ENCODE results near the gene TECTA. TPM values are rescaled to one million over a fixed set of nuclear protein-coding genes. Genes with fewer than 3 reads are reported as not detected.

Gene TECTA
- total RNA-seq, 4 donors from 2014 or later: 1.3 to 6.4 (median 3.3) TPM

GRCh38 chr11:121099364-121099763 lies 1.7 kb upstream of the TECTA start:
- H3K27ac ChIP-seq: no peak overlapping the region
- H3K4me3 ChIP-seq (replicated peaks in 1 of 3): no peak overlapping the region
- TF ChIP-seq CTCF (IDR thresholded peaks at IDR 0.05) (no peak), POLR2A (IDR thresholded peaks at IDR 0.05) (no peak)
- 94 to 97% methylated on average over 4 of the region's 4 CpGs for WGBS, 2 donors
- H3K36me3 ChIP-seq: no peaks in the 10 kb centered on the region
- intact Hi-C loops (cut with DNase I): no loop called here
- no peaks in the 10 kb centered on the region for H3K9me3 ChIP-seq
- H3K4me1 ChIP-seq: no peaks in the 10 kb centered on the region
- DNase-seq: no peak
- H3K27me3 ChIP-seq: no peaks in the 10 kb centered on the region

DNA sequence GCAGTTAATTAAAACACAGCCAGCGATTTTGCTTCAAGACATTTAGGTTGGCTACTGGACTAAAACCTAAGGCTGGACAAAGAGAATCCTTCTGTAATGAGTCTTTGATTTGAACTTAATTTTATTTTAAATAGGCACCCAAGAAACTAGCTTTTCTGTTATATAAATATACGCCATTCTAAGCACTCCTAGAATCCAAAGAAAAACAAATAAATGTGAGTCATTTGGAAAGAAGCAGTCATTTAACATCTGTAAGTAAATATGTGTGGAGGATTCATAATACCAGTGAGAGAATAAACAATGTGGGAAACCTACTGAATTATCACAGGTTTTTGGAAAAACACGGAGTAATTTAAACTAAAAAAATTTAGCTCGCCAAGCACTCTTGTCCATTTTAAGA lies 1.2 kb upstream of the TECTA start:
- no peaks in the 10 kb centered on the region for H3K36me3 ChIP-seq
- H3K27me3 ChIP-seq: no peaks in the 10 kb centered on the region
- H3K4me1 ChIP-seq: no peaks in the 10 kb centered on the region
- intact Hi-C loops (cut with DNase I): no loop called here
- H3K9me3 ChIP-seq: no peaks in the 10 kb centered on the region
- no peak for DNase-seq
- TF ChIP-seq CTCF (IDR thresholded peaks at IDR 0.05) (no peak), POLR2A (IDR thresholded peaks at IDR 0.05) (no peak)
- no peak overlapping the region for H3K4me3 ChIP-seq (replicated peaks in 1 of 3)
- WGBS, 2 donors: 81 to 83% methylated on average over 4 of the region's 4 CpGs
- no peak overlapping the region for H3K27ac ChIP-seq

DNA sequence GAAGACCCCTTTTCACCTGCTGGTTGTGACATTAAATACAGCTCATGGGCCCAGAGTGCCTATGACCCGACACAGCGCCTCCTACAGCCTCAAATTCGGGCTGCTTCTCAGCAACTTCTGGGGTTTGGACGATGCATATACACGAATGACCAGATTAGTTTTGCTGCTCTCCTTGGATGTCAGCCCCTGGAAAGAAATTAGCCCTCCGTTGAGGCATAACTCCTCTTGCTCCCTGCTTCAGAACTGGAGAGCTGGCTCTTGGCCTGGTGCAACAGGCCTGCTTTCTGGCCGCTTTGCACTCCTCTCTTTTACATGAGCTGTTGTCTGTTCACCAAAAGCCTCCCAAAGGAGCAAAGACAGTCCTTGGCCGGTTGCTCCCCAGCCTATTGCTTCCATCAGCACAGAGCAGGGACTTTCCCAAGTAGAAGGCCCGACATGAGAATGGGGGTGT lies 3.3 kb downstream of the TECTA start:
- peak overlapping the region in 1 of 3 donors; percentile 10 for H3K27ac ChIP-seq
- DNase-seq: no peak
- intact Hi-C loops (cut with DNase I): no loop called here
- no peaks in the 10 kb centered on the region for H3K27me3 ChIP-seq
- no peaks in the 10 kb centered on the region for H3K4me1 ChIP-seq
- H3K9me3 ChIP-seq: no peaks in the 10 kb centered on the region
- TF ChIP-seq CTCF (IDR thresholded peaks at IDR 0.05) (no peak), POLR2A (IDR thresholded peaks at IDR 0.05) (no peak)
- no peaks in the 10 kb centered on the region for H3K36me3 ChIP-seq
- no peak overlapping the region for H3K4me3 ChIP-seq (replicated peaks in 1 of 3)
- WGBS, 2 donors: 71 to 75% methylated on average over 9 of the region's 9 CpGs

GRCh38 chr11:121105063-121105480 lies 4.0 kb downstream of the TECTA start:
- Histone ChIP-seq H3K27me3 (no peaks in the 10 kb centered on the region), H3K4me1 (no peaks in the 10 kb centered on the region), H3K4me3 (replicated peaks in 1 of 3) (no peak overlapping the region), H3K27ac (peak overlapping the region in 1 of 3 donors; percentile 10), H3K9me3 (no peaks in the 10 kb centered on the region), H3K36me3 (no peaks in the 10 kb centered on the region)
- peak; percentile 4 to 16 for DNase-seq
- WGBS, 2 donors: 47 to 55% methylated on average over 4 of the region's 4 CpGs
- TF ChIP-seq POLR2A (IDR thresholded peaks at IDR 0.05) (no peak), CTCF (IDR thresholded peaks at IDR 0.05) (no peak)
- intact Hi-C loops (cut with DNase I): no loop called here

- no peaks in the 10 kb centered on the region for H3K9me3 ChIP-seq
- no peak for TF ChIP-seq CTCF (IDR thresholded peaks at IDR 0.05)
- TF ChIP-seq POLR2A (IDR thresholded peaks at IDR 0.05): no peak
- H3K27ac ChIP-seq: no peak overlapping the region
- DNase-seq: no peak
- H3K4me1 ChIP-seq: no peaks in the 10 kb centered on the region
- H3K36me3 ChIP-seq: no peaks in the 10 kb centered on the region
- H3K27me3 ChIP-seq: no peaks in the 10 kb centered on the region
- no peak overlapping the region for H3K4me3 ChIP-seq (replicated peaks in 1 of 3)
- intact Hi-C loops (cut with DNase I): no loop called here
- 74 to 77% methylated on average over 6 of the region's 6 CpGs for WGBS, 2 donors
Measured at GRCh38 chr11:121105481-121106195, 4.6 kb downstream of the TECTA start.
